HG03342 (cell line): ENCODE data around the gene LRIG2.
"Not testable (repeated sequence)": the region's sequence is repeated elsewhere in the genome, so short reads cannot be mapped to it uniquely, and the experiment has no call there.

Experiments
- ATAC-seq: cut with Tn5 transposase; IDR thresholded peaks from one replicate; pipeline ENCODE4 v1.9.1; 2021; ENCODE audit warnings: mild to moderate bottlenecking, moderate library complexity; ENCODE audit not compliant: unreplicated experiment

The LRIG2 gene

GRCh38 chr1:113158743-113159142 lies 85.7 kb downstream of the LRIG2 start:
- not testable (repeated sequence) for ATAC-seq

- no peak for ATAC-seq
These were observed 93.5 kb downstream of the LRIG2 start for GRCh38 chr1:113166473-113166872.

GRCh38 chr1:113168946-113169345 lies 95.9 kb downstream of the LRIG2 start:
- no peak for ATAC-seq

GRCh38 chr1:113169591-113169990 lies 96.6 kb downstream of the LRIG2 start:
- no peak for ATAC-seq

GRCh38 chr1:113170519-113170918 lies 97.5 kb downstream of the LRIG2 start:
- no peak for ATAC-seq

- ATAC-seq = no peak
These were observed 105.1 kb downstream of the LRIG2 start for GRCh38 chr1:113178106-113178505.

- no peak for ATAC-seq
These were observed 105.5 kb downstream of the LRIG2 start for GRCh38 chr1:113178522-113178921.
